ENCODE measurements around the gene C1QA. TPM values are rescaled to one million over a fixed set of nuclear protein-coding genes. Genes with fewer than 3 reads are reported as not detected.
"Not testable (repeated sequence)": the region's sequence is repeated elsewhere in the genome, so short reads cannot be mapped to it uniquely, and the experiment has no call there.

Gene C1QA
- total and polyA plus RNA-seq, 2 of the 4 experiments (the other 2 are of a cell fraction): not detected

DNA sequence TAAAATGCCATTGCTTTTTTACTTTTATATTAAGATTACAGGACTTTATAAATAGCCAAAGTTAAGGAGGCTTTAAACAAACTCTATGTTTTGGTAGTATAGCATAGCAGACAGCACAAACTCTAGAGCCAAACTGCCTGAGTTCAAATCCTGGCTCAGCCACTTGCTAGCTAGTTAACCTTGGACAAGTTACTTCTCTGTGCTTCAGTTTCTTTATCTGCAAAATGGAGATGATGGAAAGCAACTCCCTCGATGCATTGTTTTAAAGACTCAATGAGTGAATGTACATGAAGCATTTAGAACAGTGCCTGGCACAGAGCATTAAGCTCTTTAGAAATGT lies 38.0 kb downstream of the C1QA start:
- Histone ChIP-seq H3K4me1 (ENCODE audit: control insufficient read depth, insufficient read depth, low read length) (no peaks in the 10 kb centered on the region), H4K8ac (ENCODE audit: low read depth in 2 of 2, low read length in 2 of 2) (no peak overlapping the region), H3K4ac (ENCODE audit: low read depth, low read length) (no peak overlapping the region), H2AK9ac (replicated peaks; ENCODE audit: low read depth, low read length, poor library complexity) (no peak overlapping the region), H3K27ac (ENCODE audit: insufficient read depth, low read length) (no peak overlapping the region), H3K4me3 (ENCODE audit: insufficient read depth, low read depth, low read length) (no peak overlapping the region), H3K79me1 (ENCODE audit: low read depth in 1 of 2, low read length in 2 of 2) (no peaks in the 10 kb centered on the region), H2AK5ac (ENCODE audit: low read depth, low read length) (no peak overlapping the region), H3K56ac (ENCODE audit: extremely low read depth, insufficient read depth, low read length) (no peak overlapping the region), H4K20me1 (ENCODE audit: insufficient read depth, low read length) (no peaks in the 10 kb centered on the region), H2BK20ac (ENCODE audit: low read depth, low read length) (no peak overlapping the region), H4K5ac (ENCODE audit: low read depth, low read length) (no peak overlapping the region), H3K36me3 (ENCODE audit: control insufficient read depth, insufficient read depth, low read length) (no peaks in the 10 kb centered on the region), H3K14ac (replicated peaks; ENCODE audit: low read depth, low read length) (no peak overlapping the region), H3K23ac (ENCODE audit: low read depth, low read length) (no peak overlapping the region), H3K9me3 (ENCODE audit: control insufficient read depth, insufficient read depth, low read length) (no peaks in the 10 kb centered on the region), H4K91ac (ENCODE audit: insufficient read depth, low read depth, low read length) (no peak overlapping the region), H2AFZ (replicated peaks; ENCODE audit: low read length, poor library complexity) (no peak overlapping the region), H2BK5ac (ENCODE audit: low read depth, low read length, poor library complexity, severe bottlenecking) (no peak overlapping the region), H3K27me3 (ENCODE audit: control insufficient read depth, insufficient read depth, low read length) (peaks cover 38% of the 10 kb centered on the region), H3K9me1 (ENCODE audit: insufficient read depth, low read length) (no peaks in the 10 kb centered on the region; the same call in 1 of the 2 replicates), H2BK15ac (ENCODE audit: low read depth, low read length) (no peak overlapping the region), H3K18ac (ENCODE audit: low read depth, low read length) (no peak overlapping the region), H3K4me2 (ENCODE audit: low read depth, low read length) (no peak overlapping the region), H2BK120ac (ENCODE audit: low read depth, low read length) (no peak overlapping the region), H3K9ac (ENCODE audit: low read depth, low read length) (no peak overlapping the region)
- intact Hi-C loops (cut with micrococcal nuclease): loop anchor here (1.0 to 2.0 kb wide), 4 partner anchors 30 to 256 kb away; no protein-coding TSS in a partner anchor
- DNase-seq (no peak), ATAC-seq (ENCODE audit: low read depth) (no peak)
- CTCF ChIA-PET: interaction anchor here (0.5 to 1.3 kb wide), 6 partner anchors 29 to 599 kb away, joined by 3 to 4 read pairs (median 3); no protein-coding TSS in a partner anchor
- in situ Hi-C loops (cut with MboI; ENCODE audit: low sequenced_read_pairs): loop anchor here (5.0 kb wide), 1 partner anchor 248 kb away; no protein-coding TSS in a partner anchor
- BruUV-seq (replicated peaks): no TSS peak
- POLR2A ChIA-PET (ENCODE audit: unreplicated experiment): no interaction called here
- whole genome bisulfite sequencing, 2 experiments (ENCODE audit: extremely low coverage in 2 of 2, insufficient read length in 1 of 2): no CpG with 5 or more reads among the region's 1 CpG
- dilution Hi-C loops (cut with HindIII; ENCODE audit: low sequenced_read_pairs, unreplicated experiment): no loop called here
- no peak for TF ChIP-seq POLR2A (IDR thresholded peaks at IDR 0.05; ENCODE audit: low read depth, low read length)
- no peak for TF ChIP-seq CHD1 (IDR thresholded peaks at IDR 0.05; ENCODE audit: low read depth, low read length)
- no peak for TF ChIP-seq MXI1 (IDR thresholded peaks at IDR 0.05; ENCODE audit: borderline replicate concordance, low read depth, low read length)
- TF ChIP-seq MAZ (IDR thresholded peaks at IDR 0.05; ENCODE audit: borderline replicate concordance, low read depth, low read length): no peak
- TF ChIP-seq NFE2L2 (IDR thresholded peaks at IDR 0.05; ENCODE audit: low read depth, low read length): no peak
- no peak for TF ChIP-seq BHLHE40 (IDR thresholded peaks at IDR 0.05; ENCODE audit: low read depth, low read length)
- no peak for TF ChIP-seq CEBPB (IDR thresholded peaks at IDR 0.05; ENCODE audit: low read depth, low read length)

- H4K91ac ChIP-seq (ENCODE audit: insufficient read depth, low read depth, low read length); H2BK5ac ChIP-seq (ENCODE audit: low read depth, low read length, poor library complexity, severe bottlenecking); POLR2A ChIA-PET (ENCODE audit: unreplicated experiment); H3K9me1 ChIP-seq (ENCODE audit: insufficient read depth, low read length); H3K9me3 ChIP-seq (ENCODE audit: control insufficient read depth, insufficient read depth, low read length); H3K4ac ChIP-seq (ENCODE audit: low read depth, low read length); H4K8ac ChIP-seq (ENCODE audit: low read depth in 2 of 2, low read length in 2 of 2); H2AK9ac ChIP-seq (replicated peaks; ENCODE audit: low read depth, low read length, poor library complexity); H4K20me1 ChIP-seq (ENCODE audit: insufficient read depth, low read length); H2BK120ac ChIP-seq (ENCODE audit: low read depth, low read length); H3K36me3 ChIP-seq (ENCODE audit: control insufficient read depth, insufficient read depth, low read length); H2AK5ac ChIP-seq (ENCODE audit: low read depth, low read length); H3K18ac ChIP-seq (ENCODE audit: low read depth, low read length); H3K27ac ChIP-seq (ENCODE audit: insufficient read depth, low read length); ATAC-seq (ENCODE audit: low read depth); in situ Hi-C loops (cut with MboI; ENCODE audit: low sequenced_read_pairs); H3K9ac ChIP-seq (ENCODE audit: low read depth, low read length); H3K23ac ChIP-seq (ENCODE audit: low read depth, low read length); H2AFZ ChIP-seq (replicated peaks; ENCODE audit: low read length, poor library complexity); H3K14ac ChIP-seq (replicated peaks; ENCODE audit: low read depth, low read length); H3K4me3 ChIP-seq (ENCODE audit: insufficient read depth, low read depth, low read length); H3K79me1 ChIP-seq (ENCODE audit: low read depth in 1 of 2, low read length in 2 of 2); BruUV-seq (replicated peaks); H2BK20ac ChIP-seq (ENCODE audit: low read depth, low read length); H3K4me1 ChIP-seq (ENCODE audit: control insufficient read depth, insufficient read depth, low read length); H3K56ac ChIP-seq (ENCODE audit: extremely low read depth, insufficient read depth, low read length); DNase-seq; H3K4me2 ChIP-seq (ENCODE audit: low read depth, low read length); H4K5ac ChIP-seq (ENCODE audit: low read depth, low read length); dilution Hi-C loops (cut with HindIII; ENCODE audit: low sequenced_read_pairs, unreplicated experiment); H2BK15ac ChIP-seq (ENCODE audit: low read depth, low read length); intact Hi-C loops (cut with micrococcal nuclease): not testable (repeated sequence)
- H3K27me3 ChIP-seq (ENCODE audit: control insufficient read depth, insufficient read depth, low read length): peaks cover 33% of the 10 kb centered on the region
- WGBS, 2 experiments (ENCODE audit: extremely low coverage in 2 of 2, insufficient read length in 1 of 2): 85% methylated on average over 15 of the region's 15 CpGs; no CpG with 5 or more reads in 1 of the 2 experiments
- CTCF ChIA-PET: interaction anchor here (0.6 to 0.9 kb wide), 2 partner anchors 28 to 98 kb away, joined by 3 to 6 read pairs; no protein-coding TSS in a partner anchor
Measured at GRCh38 chr1:22676151-22676550, 39.7 kb downstream of the C1QA start.

Data from IMR-90 (cell line).